ENCODE data around the gene ATXN7L3. TPM values are rescaled to one million over a fixed set of nuclear protein-coding genes. Genes with fewer than 3 reads are reported as not detected.

The ATXN7L3 gene
- total RNA-seq, 4 donors from 2014 or later: 39.3 to 46.0 (median 40.6) TPM

DNA sequence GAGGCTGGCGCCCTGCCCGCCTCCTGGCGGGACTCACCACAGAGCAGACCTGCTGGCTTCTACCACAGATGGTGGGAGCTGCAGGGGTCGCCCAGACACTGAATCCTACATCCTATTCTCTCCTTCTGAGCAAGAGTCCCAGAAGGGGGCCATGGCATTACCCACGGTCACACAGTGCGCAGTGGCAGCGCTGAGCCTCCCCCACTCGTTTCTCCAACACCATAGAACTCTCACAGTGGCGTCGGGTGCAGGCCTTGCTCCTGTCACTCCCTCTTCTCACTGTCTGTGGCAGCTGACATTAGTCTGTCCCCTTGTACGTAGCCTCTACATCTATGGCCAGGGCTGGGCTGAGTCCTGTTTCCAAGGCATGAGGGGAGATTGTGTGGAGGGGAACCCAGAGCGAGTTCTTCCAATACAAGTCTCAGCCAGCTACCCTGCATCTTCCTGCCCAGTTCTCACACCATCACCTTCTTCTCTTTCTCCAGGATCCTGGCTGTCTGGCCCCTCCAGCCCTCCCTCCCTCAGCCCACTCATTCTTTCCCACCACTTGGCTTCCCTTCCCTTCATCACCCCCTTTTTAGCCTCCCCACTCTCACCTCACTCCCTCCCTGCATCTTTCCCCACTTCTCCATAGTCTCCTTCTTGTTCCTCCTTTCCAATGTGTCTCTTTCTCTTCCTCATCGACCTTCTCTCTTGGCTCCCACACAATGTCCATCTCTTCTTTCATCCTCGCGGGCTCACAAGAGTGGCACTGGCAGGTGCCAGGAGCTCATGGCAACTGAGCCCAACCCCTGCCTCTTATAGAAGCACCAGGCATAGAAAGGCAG, 13.9 kb upstream of the ATXN7L3 start:
- Histone ChIP-seq H3K4me1 (peaks cover 51 to 64% of the 10 kb centered on the region in 2 donors), H3K27me3 (no peaks in the 10 kb centered on the region), H3K9me3 (no peaks in the 10 kb centered on the region), H3K36me3 (peaks cover 0 to 38% of the 10 kb centered on the region in 2 donors), H3K27ac (peak overlapping the region in 3 of 4 donors; percentile 10 to 99 (median 61)), H3K4me3 (no peak overlapping the region)
- ATAC-seq (no peak), DNase-seq (peak in 1 of 2 donors; percentile 66)
- in situ Hi-C loops (cut with MboI; ENCODE audit: low sequenced_read_pairs in 4 of 4): loop anchor here in 3 of 4 donors (5.0 to 25.0 kb wide), 2 partner anchors 119 to 299 kb away; partner anchors contain the start of gene GPATCH8 (in 3 of the 3)
- intact Hi-C loops (cut with DNase I; ENCODE audit: low total_unique reads): loop anchor here (5.0 kb wide), 2 partner anchors 41 to 134 kb away; partner anchors contain the start of genes ASB16 and GRN
- TF ChIP-seq POLR2A (IDR thresholded peaks at IDR 0.05): no peak
- TF ChIP-seq, protein P1, sequence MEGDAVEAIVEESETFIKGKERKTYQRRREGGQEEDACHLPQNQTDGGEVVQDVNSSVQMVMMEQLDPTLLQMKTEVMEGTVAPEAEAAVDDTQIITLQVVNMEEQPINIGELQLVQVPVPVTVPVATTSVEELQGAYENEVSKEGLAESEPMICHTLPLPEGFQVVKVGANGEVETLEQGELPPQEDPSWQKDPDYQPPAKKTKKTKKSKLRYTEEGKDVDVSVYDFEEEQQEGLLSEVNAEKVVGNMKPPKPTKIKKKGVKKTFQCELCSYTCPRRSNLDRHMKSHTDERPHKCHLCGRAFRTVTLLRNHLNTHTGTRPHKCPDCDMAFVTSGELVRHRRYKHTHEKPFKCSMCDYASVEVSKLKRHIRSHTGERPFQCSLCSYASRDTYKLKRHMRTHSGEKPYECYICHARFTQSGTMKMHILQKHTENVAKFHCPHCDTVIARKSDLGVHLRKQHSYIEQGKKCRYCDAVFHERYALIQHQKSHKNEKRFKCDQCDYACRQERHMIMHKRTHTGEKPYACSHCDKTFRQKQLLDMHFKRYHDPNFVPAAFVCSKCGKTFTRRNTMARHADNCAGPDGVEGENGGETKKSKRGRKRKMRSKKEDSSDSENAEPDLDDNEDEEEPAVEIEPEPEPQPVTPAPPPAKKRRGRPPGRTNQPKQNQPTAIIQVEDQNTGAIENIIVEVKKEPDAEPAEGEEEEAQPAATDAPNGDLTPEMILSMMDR (IDR thresholded peaks at IDR 0.05 in 4 of 5, conservative IDR thresholded peaks at IDR 0.05 in 1 of 5): no peak

DNA sequence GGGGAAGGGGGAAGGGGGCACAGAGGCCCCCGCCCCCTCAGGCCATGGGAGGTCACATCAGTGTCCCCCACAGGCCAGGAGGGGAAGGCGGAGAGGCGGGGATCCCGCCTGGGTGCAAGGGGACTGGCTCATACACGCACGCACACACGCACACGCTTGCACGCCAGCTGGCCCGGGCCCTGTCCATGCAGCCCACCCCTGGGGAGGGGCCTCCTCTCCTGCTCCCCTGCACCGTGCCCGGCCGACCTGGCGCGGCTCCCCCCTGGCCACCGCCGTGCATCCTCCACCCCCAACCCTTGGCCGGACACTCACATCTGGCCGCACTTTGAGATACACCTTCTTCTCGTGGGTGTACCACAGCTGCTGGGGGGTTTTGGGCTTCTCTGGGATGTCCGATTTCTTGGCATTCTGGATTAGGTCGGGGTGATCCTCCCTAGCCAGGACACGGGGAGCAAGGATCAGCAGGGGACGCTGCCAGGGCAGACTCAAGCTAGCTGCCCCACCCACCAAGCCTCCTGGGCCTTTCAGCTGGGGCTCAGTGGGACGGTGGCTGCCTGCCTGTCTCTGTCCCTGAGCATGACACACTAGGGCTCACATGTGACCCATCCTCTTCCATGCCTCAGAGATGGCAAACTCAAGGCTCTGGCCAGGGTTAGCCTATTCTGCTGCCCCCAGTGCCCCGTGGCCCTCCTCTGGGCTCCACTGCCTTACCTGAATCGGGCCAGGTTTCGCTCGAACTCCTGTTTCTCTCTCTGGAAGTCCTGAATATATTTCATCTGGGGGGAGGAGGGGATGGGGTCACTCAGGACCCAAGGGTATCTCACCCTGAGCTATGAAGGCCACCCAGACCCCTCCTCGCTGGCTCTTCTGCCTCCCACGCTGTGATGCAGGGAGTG, 13.1 kb upstream of the ATXN7L3 start:
- DNase-seq: no peak
- H3K4me3 ChIP-seq: no peak overlapping the region
- no peak for ATAC-seq
- intact Hi-C loops (cut with DNase I; ENCODE audit: low total_unique reads) (loop anchor here (5.0 kb wide), 2 partner anchors 40 to 135 kb away; partner anchors contain the start of genes ASB16 and GRN), in situ Hi-C loops (cut with MboI; ENCODE audit: low sequenced_read_pairs in 4 of 4) (loop anchor here in 3 of 4 donors (5.0 to 25.0 kb wide), 2 partner anchors 120 to 300 kb away; partner anchors contain the start of gene GPATCH8 (in 3 of the 3))
- TF ChIP-seq POLR2A (IDR thresholded peaks at IDR 0.05): no peak
- TF ChIP-seq, protein P1 (IDR thresholded peaks at IDR 0.05 in 4 of 5, conservative IDR thresholded peaks at IDR 0.05 in 1 of 5): no peak
- no peaks in the 10 kb centered on the region for H3K9me3 ChIP-seq
- no peak overlapping the region for H3K27ac ChIP-seq
- H3K27me3 ChIP-seq: no peaks in the 10 kb centered on the region
- peaks cover 46 to 60% of the 10 kb centered on the region in 2 donors for H3K4me1 ChIP-seq
- peaks cover 0 to 46% of the 10 kb centered on the region in 2 donors for H3K36me3 ChIP-seq

DNA sequence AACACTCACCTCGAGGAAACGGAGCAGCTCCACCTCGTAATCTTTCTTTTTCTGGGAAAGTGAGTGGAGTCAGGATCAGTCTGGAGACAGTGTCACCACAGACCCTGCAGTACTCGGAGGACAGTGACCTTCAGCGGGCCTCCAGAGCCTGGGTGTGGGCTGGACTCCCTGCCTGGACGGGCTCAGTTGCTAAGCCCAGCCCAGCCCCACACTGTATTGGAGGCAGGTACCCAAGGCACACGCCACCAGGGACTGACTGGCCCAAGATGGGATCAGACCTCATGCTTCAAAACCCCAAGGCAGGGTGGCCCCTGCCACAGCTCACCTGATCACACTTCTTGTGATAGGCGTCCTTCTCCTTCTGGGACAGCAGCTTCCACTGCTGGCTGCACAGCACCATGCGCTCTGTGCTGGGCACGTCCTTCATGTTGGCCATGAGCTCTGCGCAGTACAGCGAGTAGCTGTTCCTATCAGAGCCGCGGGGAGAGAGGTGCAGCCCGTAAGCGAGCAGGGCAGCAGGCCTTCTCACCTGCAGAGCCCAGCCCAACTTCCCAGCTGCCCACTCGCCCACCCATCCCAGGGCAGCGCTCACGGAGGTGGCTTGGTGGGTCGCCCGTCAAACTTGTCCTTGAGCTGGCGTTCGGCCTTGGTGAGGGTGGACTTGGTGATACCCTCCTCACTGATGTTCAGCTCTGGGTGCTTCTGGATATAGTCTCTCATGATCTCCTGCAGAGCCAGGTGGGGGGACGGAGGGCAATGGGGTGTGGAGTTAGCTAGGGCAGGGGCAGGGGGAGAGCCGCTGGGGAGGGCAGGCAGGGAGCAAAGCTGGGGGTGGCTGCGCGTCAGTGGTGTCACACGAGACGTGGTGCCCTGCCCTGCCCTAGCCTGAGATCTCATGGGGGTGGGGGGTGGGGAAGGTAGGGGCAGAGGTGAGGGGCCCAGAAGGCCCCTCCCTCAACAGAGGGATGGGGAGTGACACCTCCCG, 11.9 kb upstream of the ATXN7L3 start:
- peaks cover 0 to 58% of the 10 kb centered on the region in 2 donors for H3K36me3 ChIP-seq
- no peaks in the 10 kb centered on the region for H3K9me3 ChIP-seq
- DNase-seq (no peak), ATAC-seq (no peak)
- intact Hi-C loops (cut with DNase I; ENCODE audit: low total_unique reads) (loop anchor here (5.0 kb wide), 2 partner anchors 39 to 136 kb away; partner anchors contain the start of genes ASB16 and GRN), in situ Hi-C loops (cut with MboI; ENCODE audit: low sequenced_read_pairs in 4 of 4) (loop anchor here in 3 of 4 donors (5.0 to 25.0 kb wide), 2 partner anchors 121 to 301 kb away; partner anchors contain the start of gene GPATCH8 (in 3 of the 3))
- TF ChIP-seq, protein P1 (IDR thresholded peaks at IDR 0.05 in 4 of 5, conservative IDR thresholded peaks at IDR 0.05 in 1 of 5): no peak
- no peak for TF ChIP-seq POLR2A (IDR thresholded peaks at IDR 0.05)
- H3K27ac ChIP-seq: peak overlapping the region in 2 of 4 donors; percentile 52 to 80
- no peak overlapping the region for H3K4me3 ChIP-seq
- H3K27me3 ChIP-seq: no peaks in the 10 kb centered on the region
- H3K4me1 ChIP-seq: peaks cover 36 to 48% of the 10 kb centered on the region in 2 donors
